RWPE2 (cell line): ENCODE data around the gene SLC25A30.
"Not testable (repeated sequence)": the region's sequence is repeated elsewhere in the genome, so short reads cannot be mapped to it uniquely, and the experiment has no call there.

ENCODE experiments used
- ATAC-seq: fragments of 200-7000 bp; cut with Tn5 transposase; 3 replicates; pipeline ENCODE4 v1.9.1; 2021; ENCODE audit warnings: low read depth
- DNase-seq: peaks from one replicate; pipeline ENCODE4 v3.0.0-alpha.2; 2020; ENCODE audit warnings: low spot score
- H3K27ac ChIP-seq: fragments of 450-650 bp; 2 replicates; pipeline ENCODE4 v1.5.1; 2017; ENCODE audit warnings: mild to moderate bottlenecking; ENCODE audit not compliant: poor library complexity, severe bottlenecking
- H3K27me3 ChIP-seq: fragments of 250-450 bp; sonication (Bioruptor Pico); 2 replicates; pipeline ENCODE4 v1.5.1; 2021; ENCODE audit warnings: mild to moderate bottlenecking, moderate library complexity; ENCODE audit not compliant: insufficient read depth, poor library complexity, severe bottlenecking
- H3K36me3 ChIP-seq: fragments of 250-450 bp; sonication (Bioruptor Pico); 2 replicates; pipeline ENCODE4 v1.5.1; 2020; ENCODE audit warnings: low read depth, mild to moderate bottlenecking, moderate library complexity
- H3K4me1 ChIP-seq: fragments of 250-450 bp; sonication (Bioruptor Pico); 2 replicates; pipeline ENCODE4 v1.5.1; 2021; ENCODE audit warnings: mild to moderate bottlenecking, moderate library complexity; ENCODE audit not compliant: insufficient read depth, poor library complexity, severe bottlenecking
- H3K4me3 ChIP-seq: fragments of 250-450 bp; sonication (Bioruptor Pico); 2 replicates; pipeline ENCODE4 v1.5.1; 2021; ENCODE audit warnings: mild to moderate bottlenecking, moderate library complexity; ENCODE audit not compliant: severe bottlenecking
- H3K9me3 ChIP-seq: fragments of 250-450 bp; sonication (Bioruptor Pico); 2 replicates; pipeline ENCODE4 v1.5.1; 2021; ENCODE audit warnings: mild to moderate bottlenecking, moderate library complexity; ENCODE audit not compliant: severe bottlenecking
- TF ChIP-seq, protein P1 (sequence below): fragments of 450-650 bp; IDR thresholded peaks from one replicate; pipeline ENCODE4 v1.5.1; 2017; ENCODE audit warnings: mild to moderate bottlenecking, moderate library complexity; ENCODE audit not compliant: poor library complexity, severe bottlenecking

The SLC25A30 gene

DNA sequence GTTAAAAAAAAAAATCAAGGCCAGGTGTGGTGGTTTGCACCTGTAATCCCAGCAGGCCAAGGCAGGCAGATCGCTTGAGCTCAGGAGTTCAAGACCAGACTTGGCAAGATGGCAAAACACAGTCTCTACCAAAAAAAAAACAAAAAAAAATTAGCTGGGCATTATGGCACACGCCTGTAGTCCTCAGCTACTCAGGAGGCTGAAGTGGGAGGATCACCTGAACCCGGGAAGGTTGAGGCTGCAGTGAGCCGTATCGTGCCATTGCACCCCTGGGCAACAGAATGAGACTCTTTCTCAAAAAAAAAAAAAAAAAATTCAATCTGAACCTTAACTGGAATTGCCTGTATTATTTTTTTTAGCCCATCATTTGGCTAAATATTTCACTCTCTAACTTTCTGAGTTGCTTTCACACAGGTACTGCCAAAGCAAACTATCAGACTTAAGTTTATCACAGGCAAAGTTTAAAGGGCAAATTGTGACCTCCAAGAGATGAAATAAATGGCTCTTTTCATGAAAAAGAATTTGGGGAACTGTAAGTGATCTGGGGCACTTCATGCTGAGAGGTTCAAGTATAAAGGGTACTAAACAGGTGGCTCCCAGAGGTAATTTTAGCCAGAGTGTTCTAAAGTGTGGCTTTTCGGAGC lies 14.7 kb upstream of the SLC25A30 start:
- DNase-seq (no peak), ATAC-seq (no peak)
- Histone ChIP-seq H3K9me3 (no peaks in the 10 kb centered on the region), H3K36me3 (no peaks in the 10 kb centered on the region), H3K27ac (no peak overlapping the region), H3K4me1 (no peaks in the 10 kb centered on the region), H3K27me3 (no peaks in the 10 kb centered on the region), H3K4me3 (no peak overlapping the region)
- TF ChIP-seq, protein P1, sequence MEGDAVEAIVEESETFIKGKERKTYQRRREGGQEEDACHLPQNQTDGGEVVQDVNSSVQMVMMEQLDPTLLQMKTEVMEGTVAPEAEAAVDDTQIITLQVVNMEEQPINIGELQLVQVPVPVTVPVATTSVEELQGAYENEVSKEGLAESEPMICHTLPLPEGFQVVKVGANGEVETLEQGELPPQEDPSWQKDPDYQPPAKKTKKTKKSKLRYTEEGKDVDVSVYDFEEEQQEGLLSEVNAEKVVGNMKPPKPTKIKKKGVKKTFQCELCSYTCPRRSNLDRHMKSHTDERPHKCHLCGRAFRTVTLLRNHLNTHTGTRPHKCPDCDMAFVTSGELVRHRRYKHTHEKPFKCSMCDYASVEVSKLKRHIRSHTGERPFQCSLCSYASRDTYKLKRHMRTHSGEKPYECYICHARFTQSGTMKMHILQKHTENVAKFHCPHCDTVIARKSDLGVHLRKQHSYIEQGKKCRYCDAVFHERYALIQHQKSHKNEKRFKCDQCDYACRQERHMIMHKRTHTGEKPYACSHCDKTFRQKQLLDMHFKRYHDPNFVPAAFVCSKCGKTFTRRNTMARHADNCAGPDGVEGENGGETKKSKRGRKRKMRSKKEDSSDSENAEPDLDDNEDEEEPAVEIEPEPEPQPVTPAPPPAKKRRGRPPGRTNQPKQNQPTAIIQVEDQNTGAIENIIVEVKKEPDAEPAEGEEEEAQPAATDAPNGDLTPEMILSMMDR, result no peak

DNA sequence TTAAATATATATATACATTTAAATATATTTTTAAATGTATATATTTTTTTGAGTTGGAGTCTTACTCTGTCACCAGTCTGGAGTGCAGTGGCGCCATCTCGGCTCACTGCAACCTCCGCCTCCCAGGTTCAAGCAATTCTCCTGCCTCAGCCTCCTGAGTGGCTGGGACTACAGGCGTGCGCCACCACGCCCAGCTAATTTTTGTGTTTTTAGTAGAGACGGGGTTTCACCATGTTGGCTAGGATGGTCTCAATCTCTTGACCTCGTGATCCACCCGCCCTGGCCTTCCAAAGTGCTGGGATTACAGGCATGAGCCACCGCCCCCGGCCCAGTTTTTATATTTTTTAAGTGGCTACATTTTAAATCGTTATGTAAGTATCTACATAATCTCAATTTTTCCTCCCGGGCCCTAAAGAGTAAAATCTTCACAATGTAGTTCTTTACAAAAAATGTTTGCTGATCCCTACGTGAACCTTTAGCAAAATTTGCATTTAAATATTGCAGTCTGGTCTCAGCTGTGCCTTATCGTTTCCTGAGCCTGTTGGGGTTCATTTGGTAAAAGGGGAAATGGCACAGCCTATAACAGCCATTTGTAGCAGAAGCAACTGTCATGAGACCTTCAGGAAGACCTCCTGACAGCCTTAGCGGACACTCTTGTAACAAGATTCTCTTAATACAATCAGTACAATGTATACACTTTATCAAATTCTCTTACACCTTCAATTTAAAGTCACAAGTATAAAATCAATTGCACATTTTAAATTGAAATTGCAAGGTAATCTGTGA lies 8.1 kb upstream of the SLC25A30 start:
- H3K27me3 ChIP-seq, H3K27ac ChIP-seq, H3K4me3 ChIP-seq, H3K9me3 ChIP-seq, ATAC-seq, DNase-seq, H3K36me3 ChIP-seq, H3K4me1 ChIP-seq: not testable (repeated sequence)

DNA sequence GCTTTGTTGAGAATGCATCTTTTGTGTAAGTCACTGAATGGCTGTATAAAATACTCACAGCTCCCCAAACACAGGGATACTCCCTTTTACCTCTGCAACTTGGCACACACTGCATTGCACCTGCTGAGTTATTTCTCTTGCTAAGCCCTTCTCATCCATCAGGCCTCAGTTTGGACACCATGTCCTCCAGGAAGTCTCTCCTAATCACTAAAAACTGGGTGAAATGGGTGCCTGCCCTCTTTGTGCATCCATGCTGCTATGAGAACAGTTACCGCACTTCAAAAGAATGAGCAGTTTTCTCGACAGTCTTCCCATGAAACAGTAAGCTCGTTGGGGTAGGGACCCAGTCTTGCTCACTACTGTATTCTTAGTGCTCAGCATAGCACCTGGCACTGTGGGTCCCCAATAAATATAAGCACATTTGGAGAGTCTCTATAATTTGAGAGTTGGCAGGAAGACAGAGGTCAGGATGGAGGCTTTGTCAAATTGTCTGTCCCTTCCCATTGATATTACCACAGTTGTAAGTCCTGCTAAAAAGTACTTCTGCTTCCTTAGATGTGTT lies 4.6 kb upstream of the SLC25A30 start:
- no peak for ATAC-seq
- TF ChIP-seq, protein P1, result no peak
- Histone ChIP-seq H3K27ac (no peak overlapping the region), H3K4me1 (no peaks in the 10 kb centered on the region), H3K27me3 (no peaks in the 10 kb centered on the region), H3K9me3 (no peaks in the 10 kb centered on the region), H3K36me3 (no peaks in the 10 kb centered on the region), H3K4me3 (no peak overlapping the region)
- no peak for DNase-seq

DNA sequence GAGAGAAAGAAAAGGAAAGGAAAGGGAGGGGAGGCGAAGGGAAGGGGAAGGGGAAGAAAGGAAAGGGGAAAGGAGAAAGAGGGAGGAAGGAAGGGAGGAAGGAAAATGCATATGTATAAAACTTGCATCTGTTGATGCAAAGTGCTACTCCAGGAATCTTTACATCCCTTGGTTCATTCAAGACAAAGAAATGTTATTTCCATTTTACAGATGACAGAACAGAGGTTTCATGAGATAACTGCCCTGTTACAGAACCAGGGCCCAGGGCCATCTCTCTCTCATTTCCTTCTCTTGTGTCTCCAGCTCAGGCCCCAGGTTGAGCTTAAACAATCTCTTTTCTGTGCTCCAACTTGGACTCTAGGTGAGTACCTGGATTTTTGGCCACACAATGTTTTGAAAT lies 1.8 kb upstream of the SLC25A30 start:
- Histone ChIP-seq H3K4me1 (peaks cover 9% of the 10 kb centered on the region), H3K4me3 (no peak overlapping the region), H3K27me3 (no peaks in the 10 kb centered on the region), H3K36me3 (no peaks in the 10 kb centered on the region), H3K27ac (no peak overlapping the region), H3K9me3 (no peaks in the 10 kb centered on the region)
- no peak for DNase-seq
- no peak for ATAC-seq
- TF ChIP-seq, protein P1, result no peak

DNA sequence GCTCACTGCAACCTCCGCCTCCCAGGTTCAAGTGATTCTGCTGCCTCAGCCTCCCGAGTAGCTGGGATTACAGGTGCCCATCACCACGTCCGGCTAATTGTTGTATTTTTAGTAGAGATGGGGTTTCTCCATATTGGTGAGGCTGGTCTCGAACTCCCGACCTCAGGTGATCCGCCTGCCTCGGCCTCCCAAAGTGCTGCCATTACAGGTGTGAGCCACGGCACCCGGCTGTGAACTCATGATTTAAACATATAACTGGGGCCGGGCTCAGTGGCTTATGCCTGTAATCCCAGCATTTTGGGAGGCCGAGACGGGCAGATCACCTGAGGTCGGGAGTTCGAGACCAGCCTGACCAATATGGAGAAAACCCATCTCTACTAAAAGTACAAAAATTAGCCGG lies 1.2 kb upstream of the SLC25A30 start:
- DNase-seq, H3K9me3 ChIP-seq, H3K4me3 ChIP-seq, H3K27me3 ChIP-seq, H3K27ac ChIP-seq, ATAC-seq, H3K36me3 ChIP-seq: not testable (repeated sequence)
- H3K4me1 ChIP-seq, result peaks cover 14% of the 10 kb centered on the region
